SK-N-SH (cell line): ENCODE results near the gene PBLD. TPM values are rescaled to one million over a fixed set of nuclear protein-coding genes. Genes with fewer than 3 reads are reported as not detected.
"Not testable (repeated sequence)": the region's sequence is repeated elsewhere in the genome, so short reads cannot be mapped to it uniquely, and the experiment has no call there.

Experiments used
- CTCF ChIA-PET: fragments of 300-600, 350-600 bp; formaldehyde crosslinking; extraction: SDS; loops from one replicate; lab custom pipeline; 2021; lab: Yijun Ruan, JAX
- POLR2A ChIA-PET: fragments of 350-600 bp; sonication (Branson Sonifier 250); formaldehyde crosslinking; extraction: SDS; loops from one replicate; lab custom pipeline; 2020; ENCODE audit warnings: antibody characterized with exemption, inconsistent platforms; lab: Yijun Ruan, JAX
- DNase-seq: peaks from one replicate; pipeline ENCODE4 v3.0.0; 2012
- H2AFZ ChIP-seq: fragments of 200-600 bp; sonication (generic); 2 replicates; pipeline ENCODE4 v1.8.1; 2016; ENCODE audit warnings: antibody characterized with exemption, mild to moderate bottlenecking, low read depth
- H3F3A ChIP-seq: fragments of 200-600 bp; sonication (generic); replicated peaks from 2 replicates; pipeline ENCODE3; 2016; ENCODE audit warnings: antibody characterized with exemption, mild to moderate bottlenecking; ENCODE audit not compliant: insufficient read depth
- H3K27ac ChIP-seq, 2 experiments: fragments of 200-500 bp in 1 of 2; fragments of 200-600 bp in 1 of 2; sonication (Bioruptor generic) in 1 of 2; sonication (generic), shearing (Covaris generic) in 1 of 2; 2 replicates each; pipeline versions ENCODE4 v1.5.1 to v1.6.1; 2014 to 2016; ENCODE audit warnings: low read depth in 2 of 2, inconsistent platforms in 1 of 2, low read length in 1 of 2, mild to moderate bottlenecking in 1 of 2, mixed read lengths in 1 of 2
- H3K27me3 ChIP-seq: fragments of 200-600 bp; sonication (generic), shearing (Covaris generic); 2 replicates; pipeline ENCODE4 v1.6.1; 2016; ENCODE audit warnings: mixed run types; ENCODE audit not compliant: insufficient read depth
- H3K36me3 ChIP-seq, 2 experiments: fragments of 200-500 bp in 1 of 2; fragments of 200-600 bp in 1 of 2; sonication (Bioruptor generic) in 1 of 2; sonication (generic) in 1 of 2; replicated peaks in 1 of 2; 2 replicates each; pipeline versions ENCODE3 to v1.5.1; 2014 to 2016; ENCODE audit warnings: low read length in 1 of 2, mild to moderate bottlenecking in 1 of 2; ENCODE audit not compliant: insufficient read depth in 2 of 2, control insufficient read depth in 1 of 2
- H3K4me1 ChIP-seq, 2 experiments: fragments of 200-500 bp in 1 of 2; fragments of 200-600 bp in 1 of 2; sonication (Bioruptor generic) in 1 of 2; sonication (generic), shearing (Covaris generic) in 1 of 2; 2 replicates each; pipeline versions ENCODE4 v1.5.1 to v1.6.1; 2014 to 2016; ENCODE audit warnings: low read depth in 1 of 2, low read length in 1 of 2, mixed run types in 1 of 2; ENCODE audit not compliant: insufficient read depth in 2 of 2, control insufficient read depth in 1 of 2
- H3K4me2 ChIP-seq: fragments of 200-600 bp; sonication (generic), shearing (Covaris generic); 2 replicates; pipeline ENCODE4 v1.6.1; 2017; ENCODE audit warnings: mixed run types
- H3K4me3 ChIP-seq, 2 experiments: fragments of 200-500 bp in 1 of 2; fragments of 200-600 bp in 1 of 2; sonication (Bioruptor generic) in 1 of 2; sonication (generic), shearing (Covaris generic) in 1 of 2; 2 replicates each; pipeline versions ENCODE4 v1.5.1 to v1.8.1; 2014 to 2016; ENCODE audit warnings: low read depth in 2 of 2, inconsistent platforms in 1 of 2, low read length in 1 of 2, mild to moderate bottlenecking in 1 of 2, mixed read lengths in 1 of 2, moderate library complexity in 1 of 2
- H3K79me2 ChIP-seq: fragments of 200-600 bp; sonication (generic); 2 replicates; pipeline ENCODE4 v1.8.1; 2017; ENCODE audit warnings: mild to moderate bottlenecking; ENCODE audit not compliant: insufficient read depth
- H3K9ac ChIP-seq: fragments of 200-600 bp; sonication (generic); 2 replicates; pipeline ENCODE4 v1.6.1; 2017; ENCODE audit warnings: mixed run types
- H3K9me2 ChIP-seq: fragments of 200-600 bp; sonication (generic); 2 replicates; pipeline ENCODE4 v1.6.1; 2017; ENCODE audit warnings: mixed run types
- H3K9me3 ChIP-seq: fragments of 200-600 bp; sonication (generic); 2 replicates; pipeline ENCODE4 v1.6.1; 2017; ENCODE audit warnings: mixed run types, mild to moderate bottlenecking, moderate library complexity
- H4K20me1 ChIP-seq: fragments of 200-600 bp; sonication (generic); 2 replicates; pipeline ENCODE4 v1.6.1; 2017; ENCODE audit warnings: mild to moderate bottlenecking, mixed run types; ENCODE audit not compliant: insufficient read depth
- FOSL2 ChIP-seq: IDR thresholded peaks from 2 replicates; pipeline ENCODE4 v1.4.0; 2012; ENCODE audit warnings: low read depth, mild to moderate bottlenecking, moderate library complexity, borderline replicate concordance
- FOXM1 ChIP-seq: IDR thresholded peaks from 2 replicates; pipeline ENCODE4 v1.4.0; 2012; ENCODE audit warnings: low read depth, mild to moderate bottlenecking
- GATA2 ChIP-seq: sonication (generic); formaldehyde crosslinking; IDR thresholded peaks from 2 replicates; pipeline ENCODE4 v1.5.0; 2020; ENCODE audit warnings: mild to moderate bottlenecking, missing genetic modification reagents
- MXI1 ChIP-seq: IDR thresholded peaks from 2 replicates; pipeline ENCODE4 v1.6.1; 2012; ENCODE audit warnings: mild to moderate bottlenecking, low read depth, low read length, improper control_type of control experiment
- NRF1 ChIP-seq: IDR thresholded peaks from 2 replicates; pipeline ENCODE4 v1.6.1; 2012; ENCODE audit warnings: low read depth, mild to moderate bottlenecking, low read length
- RCOR1 ChIP-seq: fragments of 150-350 bp; IDR thresholded peaks from 2 replicates; pipeline ENCODE4 v1.6.1; 2017; ENCODE audit warnings: antibody characterized with exemption, low read length
- SIN3A ChIP-seq: IDR thresholded peaks from 2 replicates; pipeline ENCODE4 v1.6.1; 2012; ENCODE audit warnings: low read depth, mild to moderate bottlenecking, low read length, moderate library complexity, borderline replicate concordance
- TCF12 ChIP-seq: IDR thresholded peaks from 2 replicates; pipeline ENCODE4 v1.4.0; 2012
- WGBS: methylation state at CpG from one replicate; pipeline ENCODE4 v1.1.6; 2017; ENCODE audit warnings: low lambda C conversion rate; 5-methylcytosine and 5-hydroxymethylcytosine counted together
- polyA plus RNA-seq, 3 experiments: library from polyadenylated mRNA; depleted of rRNA; stranded (reverse); fragments of >200 nt; gene quantifications; 2 replicates each; pipeline ENCODE4 v1.2.3, GENCODE V29; 2012
- TF ChIP-seq, protein P1 (sequence below): fragments of 200-600 bp; sonication (generic); IDR thresholded peaks from 2 replicates; pipeline ENCODE4 v1.6.1; 2017; ENCODE audit warnings: antibody characterized with exemption, mild to moderate bottlenecking, moderate library complexity
- TF ChIP-seq, protein P2 (sequence below): IDR thresholded peaks from 2 replicates; pipeline ENCODE4 v1.4.0; 2012; ENCODE audit warnings: low read depth, borderline replicate concordance

PBLD gene
- polyA plus RNA-seq, 1 of the 3 experiments (the other 2 are of a cell fraction) = 0.94 TPM

DNA sequence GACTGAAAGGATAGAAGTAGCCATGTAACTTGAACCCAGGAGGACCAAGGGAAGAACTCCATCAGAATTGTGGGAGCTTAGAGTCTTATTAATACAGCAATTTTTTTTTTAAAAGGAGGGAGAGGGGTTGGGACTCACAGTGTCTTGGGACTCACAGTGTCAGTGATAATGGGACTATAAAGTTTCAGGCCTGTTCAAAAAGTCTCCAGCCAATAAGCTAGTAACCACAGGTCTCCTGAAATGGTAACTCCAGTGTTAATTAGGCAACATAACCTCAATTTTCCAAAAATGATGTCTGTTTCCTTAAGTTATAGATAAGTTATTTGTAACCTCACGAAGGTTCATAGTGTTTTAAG lies 3.2 kb downstream of the PBLD start:
- H3K9me2 ChIP-seq = no peaks in the 10 kb centered on the region
- peaks cover 35% of the 10 kb centered on the region for H3K79me2 ChIP-seq
- no peaks in the 10 kb centered on the region for H3K27me3 ChIP-seq
- H3K4me1 ChIP-seq = peaks cover 17 to 18% of the 10 kb centered on the region in 2 experiments
- H3F3A ChIP-seq = peaks cover 40% of the 10 kb centered on the region
- no peak overlapping the region for H3K4me3 ChIP-seq
- H4K20me1 ChIP-seq = peaks cover 17% of the 10 kb centered on the region
- H3K9ac ChIP-seq = no peak overlapping the region
- no peak for DNase-seq
- ChIA-PET CTCF (interaction anchor here (0.6 to 1.3 kb wide), 2 partner anchors 19 to 28 kb away, joined by 3 to 4 read pairs; no protein-coding TSS in a partner anchor), POLR2A (no interaction called here)
- H3K36me3 ChIP-seq = peaks cover 0 to 5% of the 10 kb centered on the region in 2 experiments
- 100% methylated on average over 1 of the region's 1 CpG for WGBS
- TF ChIP-seq SIN3A (peak; percentile 6; the same call in 1 of the 2 replicates), FOXM1 (no peak), RCOR1 (no peak), TCF12 (no peak)
- H3K4me2 ChIP-seq = peak overlapping the region; percentile 32; the same call in 1 of the 2 replicates
- peak overlapping the region; percentile 9; the same call in 1 of the 2 replicates for H2AFZ ChIP-seq
- H3K9me3 ChIP-seq = no peaks in the 10 kb centered on the region
- H3K27ac ChIP-seq = peak overlapping the region; percentile 81 to 83

DNA sequence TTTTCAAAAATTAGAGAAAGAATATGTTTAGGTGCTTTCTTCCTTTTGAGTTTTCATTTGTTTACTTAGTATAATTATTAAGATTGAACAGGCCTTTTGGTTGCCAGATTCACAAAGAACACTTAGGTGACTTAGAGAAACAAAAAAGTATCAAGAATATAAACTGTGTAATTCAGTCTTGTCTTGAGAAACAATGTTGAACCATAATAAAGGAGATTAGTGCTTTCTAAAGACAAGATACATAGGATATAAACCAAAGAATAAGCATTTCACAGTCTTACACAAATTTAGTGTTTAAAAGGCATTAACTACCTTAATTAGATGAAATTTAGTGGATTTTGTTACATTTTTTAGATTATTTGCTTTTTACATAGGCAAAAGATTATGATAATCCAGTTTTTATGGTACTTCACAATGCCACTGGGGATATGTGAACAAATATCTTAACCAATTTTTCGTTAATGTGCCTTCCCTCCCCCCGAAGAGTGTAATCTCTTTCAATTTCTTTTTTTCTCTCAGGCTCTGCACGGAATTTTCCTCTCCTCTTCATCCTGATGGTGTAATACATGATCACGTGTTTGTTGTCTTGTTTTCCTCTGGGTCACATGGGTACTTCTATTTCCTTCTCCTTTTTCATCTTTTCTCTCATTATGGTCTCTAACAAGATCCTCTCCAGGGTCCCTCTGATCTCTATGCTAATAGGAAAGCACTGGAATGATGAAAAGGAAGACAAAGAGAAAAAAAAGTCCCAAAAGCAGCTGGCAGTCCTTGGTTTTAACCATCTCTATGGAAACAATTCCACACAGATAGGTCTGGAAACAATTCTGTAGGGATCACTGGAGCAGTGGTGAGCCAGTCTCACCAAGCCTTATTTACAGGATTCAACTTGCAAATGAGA lies 4.6 kb downstream of the PBLD start:
- TF ChIP-seq NRF1 (no peak), GATA2 (CRISPR knock-in tag) (no peak), MXI1 (peak; percentile 68; the same call in 1 of the 2 replicates), FOSL2 (no peak)
- TF ChIP-seq, protein P1, sequence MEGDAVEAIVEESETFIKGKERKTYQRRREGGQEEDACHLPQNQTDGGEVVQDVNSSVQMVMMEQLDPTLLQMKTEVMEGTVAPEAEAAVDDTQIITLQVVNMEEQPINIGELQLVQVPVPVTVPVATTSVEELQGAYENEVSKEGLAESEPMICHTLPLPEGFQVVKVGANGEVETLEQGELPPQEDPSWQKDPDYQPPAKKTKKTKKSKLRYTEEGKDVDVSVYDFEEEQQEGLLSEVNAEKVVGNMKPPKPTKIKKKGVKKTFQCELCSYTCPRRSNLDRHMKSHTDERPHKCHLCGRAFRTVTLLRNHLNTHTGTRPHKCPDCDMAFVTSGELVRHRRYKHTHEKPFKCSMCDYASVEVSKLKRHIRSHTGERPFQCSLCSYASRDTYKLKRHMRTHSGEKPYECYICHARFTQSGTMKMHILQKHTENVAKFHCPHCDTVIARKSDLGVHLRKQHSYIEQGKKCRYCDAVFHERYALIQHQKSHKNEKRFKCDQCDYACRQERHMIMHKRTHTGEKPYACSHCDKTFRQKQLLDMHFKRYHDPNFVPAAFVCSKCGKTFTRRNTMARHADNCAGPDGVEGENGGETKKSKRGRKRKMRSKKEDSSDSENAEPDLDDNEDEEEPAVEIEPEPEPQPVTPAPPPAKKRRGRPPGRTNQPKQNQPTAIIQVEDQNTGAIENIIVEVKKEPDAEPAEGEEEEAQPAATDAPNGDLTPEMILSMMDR = no peak
- TF ChIP-seq, protein P2, sequence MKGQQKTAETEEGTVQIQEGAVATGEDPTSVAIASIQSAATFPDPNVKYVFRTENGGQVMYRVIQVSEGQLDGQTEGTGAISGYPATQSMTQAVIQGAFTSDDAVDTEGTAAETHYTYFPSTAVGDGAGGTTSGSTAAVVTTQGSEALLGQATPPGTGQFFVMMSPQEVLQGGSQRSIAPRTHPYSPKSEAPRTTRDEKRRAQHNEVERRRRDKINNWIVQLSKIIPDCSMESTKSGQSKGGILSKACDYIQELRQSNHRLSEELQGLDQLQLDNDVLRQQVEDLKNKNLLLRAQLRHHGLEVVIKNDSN = peak; percentile 85
- H3K4me1 ChIP-seq = peaks cover 17 to 18% of the 10 kb centered on the region in 2 experiments
- H3K9me2 ChIP-seq = no peaks in the 10 kb centered on the region
- CTCF ChIA-PET = interaction anchor here (1.0 to 3.3 kb wide), 3 partner anchors 26 to 172 kb away, joined by 4 to 12 read pairs (median 5); no protein-coding TSS in a partner anchor
- H3K4me3 ChIP-seq = no peak overlapping the region; a peak in 2 of 4 replicates
- peaks cover 34% of the 10 kb centered on the region for H3F3A ChIP-seq
- H3K79me2 ChIP-seq = peaks cover 22% of the 10 kb centered on the region
- peak overlapping the region; percentile 81 to 83 for H3K27ac ChIP-seq
- no peaks in the 10 kb centered on the region for H3K9me3 ChIP-seq
- peak overlapping the region; percentile 32; the same call in 1 of the 2 replicates for H3K4me2 ChIP-seq
- DNase-seq = peak; percentile 68
- H4K20me1 ChIP-seq = peaks cover 4% of the 10 kb centered on the region
- H3K36me3 ChIP-seq = no peaks in the 10 kb centered on the region
- H3K27me3 ChIP-seq = no peaks in the 10 kb centered on the region
- POLR2A ChIA-PET = no interaction called here
- 7% methylated on average over 4 of the region's 4 CpGs for WGBS
- peak overlapping the region; percentile 87 for H2AFZ ChIP-seq
- peak overlapping the region; percentile 46 for H3K9ac ChIP-seq

DNA sequence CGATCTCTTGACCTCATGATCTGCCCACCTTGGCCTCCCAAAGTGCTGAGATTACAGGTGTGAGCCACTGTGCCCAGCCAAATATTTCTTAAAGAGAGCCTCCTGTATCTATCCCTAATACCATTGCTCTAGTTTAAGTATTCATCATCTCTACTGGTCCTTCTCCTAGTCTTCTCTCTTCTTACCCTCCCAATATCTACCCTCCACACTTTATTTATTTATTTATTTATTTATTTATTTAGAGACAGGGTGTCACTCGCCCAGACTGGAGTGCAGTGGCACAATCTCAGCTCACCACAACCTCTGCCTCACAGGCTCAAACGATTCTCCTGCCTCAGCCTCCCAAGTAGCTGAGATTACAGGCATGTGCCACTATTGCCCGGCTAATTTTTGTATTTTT lies 8.3 kb downstream of the PBLD start:
- Histone ChIP-seq H3K4me1 (peaks cover 10 to 15% of the 10 kb centered on the region in 2 experiments), H3F3A (peaks cover 18% of the 10 kb centered on the region)
- H3K9ac ChIP-seq, POLR2A ChIA-PET, H4K20me1 ChIP-seq, H3K9me3 ChIP-seq, H3K4me3 ChIP-seq, H3K79me2 ChIP-seq, H3K36me3 ChIP-seq, H2AFZ ChIP-seq, DNase-seq, H3K4me2 ChIP-seq, H3K27me3 ChIP-seq, H3K27ac ChIP-seq, H3K9me2 ChIP-seq: not testable (repeated sequence)
- 87% methylated on average over 4 of the region's 4 CpGs for WGBS
- CTCF ChIA-PET = interaction anchor here (0.9 to 1.8 kb wide), 2 partner anchors 24 to 112 kb away, joined by 4 to 8 read pairs; no protein-coding TSS in a partner anchor
